Naive thymus-derived CD4-positive, alpha-beta T cell (primary cell): ENCODE measurements around the gene ARL9. TPM values are rescaled to one million over a fixed set of nuclear protein-coding genes. Genes with fewer than 3 reads are reported as not detected.

ENCODE experiments used
- ATAC-seq: fragments of 150-1000 bp; cut with Tn5 transposase; 2 replicates; pipeline ENCODE4 v1.10.0; 2021; ENCODE audit warnings: mild to moderate bottlenecking, moderate library complexity
- CTCF ChIA-PET: fragments of 350-600 bp; sonication (Branson Sonifier 250); formaldehyde crosslinking; loops from one replicate; lab custom pipeline; 2021; ENCODE audit warnings: antibody characterized with exemption; lab: Charles Lee
- POLR2A ChIA-PET: fragments of 350-600 bp; sonication (Branson Sonifier 250); formaldehyde crosslinking; loops from one replicate; lab custom pipeline; 2021; ENCODE audit warnings: antibody characterized with exemption, inconsistent platforms; lab: Charles Lee
- DNase-seq, 9 donors: peaks; one replicate each; pipeline versions ENCODE4 v3.0.0 to v3.0.0-alpha.2; 2020 to 2022; ENCODE audit warnings: mixed read lengths in 1 of 9
- H3K27ac ChIP-seq: one replicate; pipeline ENCODE4 v1.7.0; 2013; ENCODE audit warnings: mild to moderate bottlenecking, low read depth, low read length, moderate library complexity
- H3K27me3 ChIP-seq, 2 donors: one replicate each; pipeline ENCODE4 v1.7.0; 2013; ENCODE audit warnings: low read length in 2 of 2, mild to moderate bottlenecking in 2 of 2, moderate library complexity in 2 of 2; ENCODE audit not compliant: control insufficient read depth in 2 of 2, insufficient read depth in 2 of 2
- H3K36me3 ChIP-seq, 3 experiments: 1 replicate in 2 of 3; 2 replicates in 1 of 3; pipeline ENCODE4 v1.7.0; 2013; ENCODE audit warnings: low read length in 3 of 3, mild to moderate bottlenecking in 3 of 3, moderate library complexity in 1 of 3; ENCODE audit not compliant: insufficient read depth in 3 of 3, control insufficient read depth in 2 of 3
- H3K4me1 ChIP-seq, 2 donors: one replicate each; pipeline ENCODE4 v1.7.0; 2013; ENCODE audit warnings: low read length in 2 of 2, mild to moderate bottlenecking in 2 of 2, moderate library complexity in 1 of 2; ENCODE audit not compliant: control insufficient read depth in 2 of 2, insufficient read depth in 2 of 2
- H3K4me3 ChIP-seq: 2 replicates; pipeline ENCODE4 v1.7.0; 2013; ENCODE audit warnings: mild to moderate bottlenecking, low read length
- H3K9me3 ChIP-seq, 3 experiments: 1 replicate in 2 of 3; 2 replicates in 1 of 3; pipeline ENCODE4 v1.7.0; 2013; ENCODE audit warnings: low read length in 3 of 3; ENCODE audit not compliant: control insufficient read depth in 2 of 3
- H3K27ac Mint-ChIP-seq, 9 donors: one replicate each; pipeline ENCODE4 v1.8.0; 2020 to 2022; ENCODE audit warnings: mixed read lengths in 9 of 9, mild to moderate bottlenecking in 8 of 9, moderate library complexity in 5 of 9, inconsistent platforms in 2 of 9
- H3K27me3 Mint-ChIP-seq, 5 donors: one replicate each; pipeline ENCODE4 v1.8.0; 2021 to 2022; ENCODE audit warnings: mixed read lengths in 5 of 5, mild to moderate bottlenecking in 1 of 5
- H3K36me3 Mint-ChIP-seq, 5 donors: one replicate each; pipeline ENCODE4 v1.8.0; 2020 to 2022; ENCODE audit warnings: mixed read lengths in 5 of 5, mild to moderate bottlenecking in 3 of 5, inconsistent platforms in 1 of 5
- H3K4me1 Mint-ChIP-seq, 7 donors: one replicate each; pipeline ENCODE4 v1.8.0; 2020 to 2022; ENCODE audit warnings: mixed read lengths in 7 of 7, mild to moderate bottlenecking in 3 of 7, inconsistent platforms in 1 of 7
- H3K4me3 Mint-ChIP-seq, 10 donors: one replicate each; pipeline ENCODE4 v1.8.0; 2020 to 2022; ENCODE audit warnings: mild to moderate bottlenecking in 10 of 10, mixed read lengths in 10 of 10, moderate library complexity in 6 of 10, inconsistent platforms in 2 of 10
- H3K9me3 Mint-ChIP-seq, 11 donors: one replicate each; pipeline ENCODE4 v1.8.0; 2020 to 2022; ENCODE audit warnings: mixed read lengths in 11 of 11, mild to moderate bottlenecking in 4 of 11, inconsistent platforms in 1 of 11, moderate library complexity in 1 of 11
- intact Hi-C, 2 donors: fragments of 100-400 bp; cut with micrococcal nuclease; formaldehyde crosslinking; loops; one replicate each; pipeline ENCODE4 v1.15.1; 2023
- polyA plus RNA-seq, 2 donors: library from polyadenylated mRNA; unstranded; fragments of 300-500 nt; fragmentation: Illumina TruSeq; gene quantifications; one replicate each; pipeline ENCODE4 v1.2.3, GENCODE V29; 2021
- total RNA-seq, 6 experiments: library from RNA in 5 of 6; stranded (reverse) in 5 of 6; gene quantifications; 1 replicate in 5 of 6; 2 replicates in 1 of 6; pipeline ENCODE4 v1.2.3 and lab custom pipeline; 2021 to 2026

The ARL9 gene
- total and polyA plus RNA-seq, 7 experiments from 2014 or later: 0.19 to 0.43 TPM; not detected in 5

DNA sequence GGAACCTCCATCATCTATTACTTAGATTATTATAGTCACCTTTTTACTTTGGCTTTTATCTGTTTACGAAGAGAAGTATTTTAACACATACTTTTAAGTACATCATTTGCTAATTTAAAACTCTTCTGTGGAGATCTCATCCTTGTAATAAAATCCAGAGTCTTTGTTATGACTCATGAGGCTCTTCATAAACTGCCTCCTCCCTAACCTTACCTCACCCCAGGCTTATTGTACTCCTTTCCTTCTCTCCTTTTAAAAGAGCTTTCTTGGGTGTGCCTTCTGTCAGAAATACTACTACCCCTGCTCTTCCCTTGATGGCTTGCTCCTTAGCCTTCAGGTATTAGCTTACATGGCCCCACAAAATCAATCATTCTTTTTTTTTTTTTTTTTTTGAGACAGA is 6.6 kb downstream of the ARL9 start:
- peaks cover 0 to 2% (median 0%) of the 10 kb centered on the region in 7 donors for H3K4me1 Mint-ChIP-seq
- intact Hi-C loops: no loop called here
- Histone ChIP-seq H3K36me3 (no peaks in the 10 kb centered on the region), H3K9me3 (no peaks in the 10 kb centered on the region), H3K4me1 (no peaks in the 10 kb centered on the region), H3K27ac (no peak overlapping the region), H3K27me3 (no peaks in the 10 kb centered on the region), H3K4me3 (no peak overlapping the region)
- no peak for DNase-seq
- ATAC-seq: no peak
- H3K9me3 Mint-ChIP-seq: no peaks in the 10 kb centered on the region
- H3K27ac Mint-ChIP-seq: no peak overlapping the region
- peaks cover 4 to 15% (median 8%) of the 10 kb centered on the region in 5 donors for H3K27me3 Mint-ChIP-seq
- CTCF ChIA-PET: no interaction called here
- peak overlapping the region in 1 of 10 donors; percentile 12 for H3K4me3 Mint-ChIP-seq
- H3K36me3 Mint-ChIP-seq: no peaks in the 10 kb centered on the region
- POLR2A ChIA-PET: no interaction called here

DNA sequence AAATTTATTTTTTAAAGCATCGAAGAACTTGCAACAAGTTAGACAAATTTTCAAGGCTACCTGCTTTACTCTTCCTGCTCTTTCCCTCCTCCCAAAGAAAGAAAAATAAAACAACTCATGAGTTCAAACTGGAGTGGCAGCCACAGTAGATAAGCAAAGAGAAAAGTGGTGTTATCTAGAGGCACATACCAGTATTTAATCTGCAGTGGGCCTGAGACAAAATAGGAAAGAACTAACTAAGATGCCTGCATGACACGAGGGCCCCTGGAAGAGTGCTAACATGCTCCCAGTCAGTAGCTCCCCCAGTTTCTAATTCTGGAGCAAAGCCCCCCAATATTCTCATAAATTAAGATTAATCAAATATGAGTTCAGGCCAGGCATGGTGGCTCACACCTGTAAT is 7.9 kb downstream of the ARL9 start:
- ATAC-seq: no peak
- peaks cover 4 to 15% (median 8%) of the 10 kb centered on the region in 5 donors for H3K27me3 Mint-ChIP-seq
- no peaks in the 10 kb centered on the region for H3K9me3 Mint-ChIP-seq
- H3K36me3 ChIP-seq: no peaks in the 10 kb centered on the region
- H3K4me3 Mint-ChIP-seq: no peak overlapping the region
- ChIA-PET CTCF (interaction anchor here (0.9 kb wide), 1 partner anchor 17 kb away, joined by 3 read pairs; no protein-coding TSS in a partner anchor), POLR2A (no interaction called here)
- intact Hi-C loops: no loop called here
- no peak overlapping the region for H3K27ac ChIP-seq
- no peak overlapping the region for H3K27ac Mint-ChIP-seq
- no peak overlapping the region for H3K4me3 ChIP-seq
- no peaks in the 10 kb centered on the region for H3K36me3 Mint-ChIP-seq
- H3K27me3 ChIP-seq: no peaks in the 10 kb centered on the region
- no peaks in the 10 kb centered on the region for H3K4me1 ChIP-seq
- H3K9me3 ChIP-seq: no peaks in the 10 kb centered on the region
- no peak for DNase-seq
- peaks cover 0 to 2% (median 0%) of the 10 kb centered on the region in 7 donors for H3K4me1 Mint-ChIP-seq

DNA sequence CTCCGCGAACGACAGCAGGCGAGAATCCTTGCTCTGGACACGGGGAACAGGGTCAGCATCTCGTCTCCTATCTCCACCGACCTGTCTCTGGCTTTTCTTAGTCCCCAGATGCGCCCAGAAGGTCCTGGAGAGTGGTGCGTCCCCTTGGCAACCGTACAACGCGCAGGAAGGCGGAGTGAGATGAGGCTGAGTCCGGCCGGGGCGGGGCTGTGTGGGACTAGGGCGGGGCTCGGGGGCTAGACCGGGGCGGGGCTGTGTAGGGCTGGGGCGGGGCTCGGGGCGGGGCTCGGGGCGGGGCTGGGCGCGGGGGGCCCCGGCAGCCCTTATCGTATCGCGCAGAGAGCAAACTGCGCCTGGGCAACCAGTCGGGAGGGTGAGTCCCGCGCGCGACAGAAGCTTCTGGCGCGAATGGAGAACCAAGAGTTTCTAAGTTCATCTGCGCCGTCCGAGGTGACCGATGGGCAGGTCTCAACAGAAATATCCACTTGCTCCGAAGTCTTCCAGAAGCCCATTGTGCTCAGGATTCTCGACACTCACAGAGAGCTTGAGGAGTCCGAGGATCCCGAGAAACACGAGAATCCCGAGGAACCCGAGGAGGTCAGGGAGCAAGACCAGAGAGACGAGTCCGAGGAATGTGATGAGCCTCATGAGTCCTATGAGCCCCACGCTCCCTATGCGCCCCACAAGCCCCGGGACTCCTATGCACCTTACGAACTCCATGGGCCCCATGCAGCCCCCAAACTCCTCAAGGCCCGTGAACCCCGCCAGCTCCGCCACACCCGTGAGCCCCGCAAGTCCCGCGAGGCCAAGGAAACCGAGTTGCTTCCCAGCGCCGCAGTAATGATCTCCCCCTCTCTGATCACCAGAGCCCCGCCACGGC is 24.9 kb downstream of the ARL9 start:
- H3K4me1 ChIP-seq: peaks cover 0 to 4% of the 10 kb centered on the region in 2 donors
- H3K27me3 Mint-ChIP-seq: peaks cover 0 to 22% (median 7%) of the 10 kb centered on the region in 5 donors
- H3K27ac Mint-ChIP-seq: peak overlapping the region in 3 of 9 donors; percentile 26 to 55 (median 38)
- H3K36me3 Mint-ChIP-seq: peaks cover 0 to 3% (median 0%) of the 10 kb centered on the region in 5 donors
- POLR2A ChIA-PET: interaction anchor here (0.8 to 1.6 kb wide), 2 partner anchors 95 to 144 kb away, joined by 3 to 4 read pairs; partner anchors contain the start of genes AASDH and PAICS
- intact Hi-C loops: loop anchor here (1.0 to 5.0 kb wide), 12 partner anchors 14 to 678 kb away; partner anchors contain the start of genes NOA1 (in 2 of the 2), PPAT (in 2 of the 2), REST (in 2 of the 2) and SRP72 (in 2 of the 2)
- ATAC-seq (peak; percentile 99), DNase-seq (peak; percentile 53 to 75 (median 59))
- no peaks in the 10 kb centered on the region for H3K9me3 ChIP-seq
- H3K4me1 Mint-ChIP-seq: peaks cover 0 to 2% (median 0%) of the 10 kb centered on the region in 7 donors
- no peaks in the 10 kb centered on the region for H3K36me3 ChIP-seq
- CTCF ChIA-PET: no interaction called here
- H3K27me3 ChIP-seq: peaks cover 0 to 4% of the 10 kb centered on the region in 2 donors
- no peaks in the 10 kb centered on the region for H3K9me3 Mint-ChIP-seq
- H3K27ac ChIP-seq: peak overlapping the region; percentile 44
- peak overlapping the region; percentile 91 for H3K4me3 ChIP-seq
- peak overlapping the region in 1 of 10 donors; percentile 70 for H3K4me3 Mint-ChIP-seq

DNA sequence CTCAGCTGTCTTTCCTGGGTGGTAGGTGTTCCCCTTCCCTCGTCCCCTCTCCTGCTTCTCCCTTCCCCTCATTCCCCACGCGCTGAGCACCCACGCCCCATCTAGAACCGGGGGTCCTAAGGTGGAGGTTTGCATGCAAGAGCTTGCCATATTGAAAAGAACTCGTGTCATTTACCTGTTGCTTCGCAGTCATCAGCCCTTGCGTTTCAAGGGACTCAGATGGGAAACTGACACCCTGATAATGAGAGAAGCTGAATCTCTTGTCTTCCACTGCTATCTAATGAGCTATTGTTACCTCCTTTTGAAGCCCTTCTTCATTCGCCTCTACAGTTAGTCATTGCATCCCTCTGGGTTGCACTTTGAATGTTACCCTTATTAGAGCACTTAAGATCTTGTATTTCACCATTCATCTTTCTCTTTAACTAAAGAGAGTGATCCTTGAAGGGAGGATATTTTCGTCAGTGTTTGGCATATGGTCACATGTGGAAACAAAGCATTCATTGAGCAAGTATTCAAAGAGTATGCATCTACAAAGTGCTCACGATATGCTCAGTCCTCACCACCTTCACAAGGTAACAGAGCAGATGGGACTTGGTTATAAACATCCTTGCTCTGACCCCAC is 25.7 kb downstream of the ARL9 start:
- Histone ChIP-seq H3K27ac (no peak overlapping the region), H3K4me3 (peak overlapping the region; percentile 91), H3K36me3 (no peaks in the 10 kb centered on the region), H3K9me3 (no peaks in the 10 kb centered on the region), H3K27me3 (peaks cover 0 to 4% of the 10 kb centered on the region in 2 donors), H3K4me1 (peaks cover 0 to 4% of the 10 kb centered on the region in 2 donors)
- Mint-ChIP-seq H3K27ac (no peak overlapping the region), H3K4me3 (no peak overlapping the region), H3K4me1 (peaks cover 0 to 2% (median 0%) of the 10 kb centered on the region in 7 donors), H3K9me3 (no peaks in the 10 kb centered on the region), H3K27me3 (peaks cover 3 to 18% (median 9%) of the 10 kb centered on the region in 5 donors), H3K36me3 (peaks cover 0 to 3% (median 0%) of the 10 kb centered on the region in 5 donors)
- CTCF ChIA-PET: no interaction called here
- ATAC-seq (no peak), DNase-seq (peak in 1 of 9 donors; percentile 6)
- POLR2A ChIA-PET: interaction anchor here (0.8 to 1.6 kb wide), 2 partner anchors 95 to 144 kb away, joined by 3 to 4 read pairs; partner anchors contain the start of genes AASDH and PAICS
- intact Hi-C loops: loop anchor here (1.0 to 5.0 kb wide), 6 partner anchors 13 to 678 kb away; partner anchors contain the start of genes CEP135 (in 1 of the 2), EXOC1 (in 1 of the 2) and REST (in 1 of the 2)

DNA sequence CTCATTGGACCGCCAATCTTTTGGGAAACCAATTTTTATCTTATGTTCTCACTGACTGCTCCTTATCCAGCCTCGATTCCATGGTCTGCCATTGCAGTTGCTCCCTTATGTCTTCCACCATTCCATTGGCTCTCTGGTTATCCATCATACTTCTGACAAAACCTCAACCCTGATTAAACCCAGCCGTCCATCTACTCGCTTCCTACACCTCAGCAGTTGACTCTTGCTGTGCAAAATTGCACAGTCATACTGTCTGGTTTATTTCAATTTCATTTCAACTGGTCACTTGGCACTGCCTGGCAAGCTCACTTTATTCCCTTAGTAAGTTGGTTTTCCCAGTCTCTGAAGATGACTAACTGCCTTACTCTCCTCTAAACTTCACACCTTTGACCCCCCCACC is 26.2 kb downstream of the ARL9 start:
- H3K4me1 Mint-ChIP-seq: peaks cover 0 to 2% (median 0%) of the 10 kb centered on the region in 7 donors

DNA sequence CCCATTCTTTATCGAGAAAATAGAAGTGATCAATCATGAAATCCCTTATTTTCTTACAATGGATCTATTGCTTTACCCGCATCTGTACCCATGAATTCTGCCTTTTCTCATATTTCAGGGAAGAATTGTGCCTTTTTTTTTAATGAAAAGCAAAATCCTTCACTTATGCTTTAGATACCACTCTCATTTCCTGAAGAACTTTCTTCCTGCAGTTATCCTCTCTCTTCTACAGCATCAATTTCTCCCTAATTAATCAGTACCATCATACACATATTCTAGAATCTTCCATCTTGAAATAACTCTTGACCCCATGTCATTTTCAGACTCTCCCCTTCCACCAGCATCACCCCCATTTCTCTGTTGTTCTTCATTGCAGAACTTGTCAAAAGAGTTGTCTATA is 26.6 kb downstream of the ARL9 start:
- Histone ChIP-seq H3K36me3 (no peaks in the 10 kb centered on the region), H3K27ac (no peak overlapping the region), H3K27me3 (peaks cover 0 to 4% of the 10 kb centered on the region in 2 donors), H3K4me3 (no peak overlapping the region), H3K4me1 (peaks cover 0 to 4% of the 10 kb centered on the region in 2 donors), H3K9me3 (no peaks in the 10 kb centered on the region)
- no peak for DNase-seq
- Mint-ChIP-seq H3K27ac (no peak overlapping the region), H3K4me1 (peaks cover 0 to 2% (median 0%) of the 10 kb centered on the region in 7 donors), H3K9me3 (peaks cover 0 to under 1% (median 0%) of the 10 kb centered on the region in 11 donors), H3K4me3 (no peak overlapping the region), H3K36me3 (peaks cover 0 to 3% (median 0%) of the 10 kb centered on the region in 5 donors), H3K27me3 (peaks cover 9 to 16% (median 13%) of the 10 kb centered on the region in 5 donors)
- ChIA-PET POLR2A (interaction anchor here (0.5 kb wide), 1 partner anchor 20 kb away, joined by 4 read pairs; no protein-coding TSS in a partner anchor), CTCF (no interaction called here)
- intact Hi-C loops: loop anchor here in 1 of 2 donors (5.0 kb wide), 2 partner anchors 270 to 375 kb away; partner anchors contain the start of gene REST
- ATAC-seq: no peak

More for the DNA sequence above, 26.2 kb downstream of the ARL9 start:
- no peaks in the 10 kb centered on the region for H3K9me3 Mint-ChIP-seq
- no peak for ATAC-seq
- H3K27me3 ChIP-seq: peaks cover 0 to 4% of the 10 kb centered on the region in 2 donors
- no peaks in the 10 kb centered on the region for H3K9me3 ChIP-seq
- H3K4me3 ChIP-seq: no peak overlapping the region
- intact Hi-C loops: loop anchor here (1.0 to 5.0 kb wide), 6 partner anchors 12 to 679 kb away; partner anchors contain the start of genes CEP135 (in 1 of the 2), EXOC1 (in 1 of the 2) and REST (in 1 of the 2)
- H3K27ac Mint-ChIP-seq: no peak overlapping the region
- DNase-seq: no peak
- peaks cover 0 to 3% (median 0%) of the 10 kb centered on the region in 5 donors for H3K36me3 Mint-ChIP-seq
- no peaks in the 10 kb centered on the region for H3K36me3 ChIP-seq
- no peak overlapping the region for H3K27ac ChIP-seq
- no peak overlapping the region for H3K4me3 Mint-ChIP-seq
- POLR2A ChIA-PET: no interaction called here
- H3K27me3 Mint-ChIP-seq: peaks cover 6 to 16% (median 10%) of the 10 kb centered on the region in 5 donors
- CTCF ChIA-PET: no interaction called here
- peaks cover 0 to 4% of the 10 kb centered on the region in 2 donors for H3K4me1 ChIP-seq
